ENCODE results near the gene RIC8A.

The RIC8A gene

GRCh38 chr11:250740-251299 is 43.3 kb downstream of the RIC8A start:
- no peak for DNase-seq

- DNase-seq: no peak
Measured at GRCh38 chr11:251550-251949, 44.0 kb downstream of the RIC8A start.

GRCh38 chr11:252666-253065 is 45.2 kb downstream of the RIC8A start:
- no peak for DNase-seq

- DNase-seq: no peak
Measured at GRCh38 chr11:253160-253885, 45.8 kb downstream of the RIC8A start.

GRCh38 chr11:253886-254270 is 46.4 kb downstream of the RIC8A start:
- DNase-seq: no peak

- no peak for DNase-seq
Measured at GRCh38 chr11:255176-255575, 47.7 kb downstream of the RIC8A start.

GRCh38 chr11:255816-256215 is 48.3 kb downstream of the RIC8A start:
- DNase-seq: no peak

GRCh38 chr11:256952-257737 is 49.6 kb downstream of the RIC8A start:
- no peak for DNase-seq

- DNase-seq: no peak
Measured at GRCh38 chr11:257766-258493, 50.4 kb downstream of the RIC8A start.

GRCh38 chr11:259413-259812 is 51.9 kb downstream of the RIC8A start:
- no peak for DNase-seq

- DNase-seq: no peak
Measured at GRCh38 chr11:261624-262023, 54.1 kb downstream of the RIC8A start.
